Measurements from ENCODE around the gene NACC1. TPM values are rescaled to one million over a fixed set of nuclear protein-coding genes. Genes with fewer than 3 reads are reported as not detected.
A peak's percentile ranks its signal among the peaks of the same experiment; 100 is the strongest.

The NACC1 gene
- total and polyA plus RNA-seq, 2 of the 13 experiments (the other 11 are each of a cell fraction or from before 2014, with no cell fraction given) = 31.8 to 42.3 TPM

DNA sequence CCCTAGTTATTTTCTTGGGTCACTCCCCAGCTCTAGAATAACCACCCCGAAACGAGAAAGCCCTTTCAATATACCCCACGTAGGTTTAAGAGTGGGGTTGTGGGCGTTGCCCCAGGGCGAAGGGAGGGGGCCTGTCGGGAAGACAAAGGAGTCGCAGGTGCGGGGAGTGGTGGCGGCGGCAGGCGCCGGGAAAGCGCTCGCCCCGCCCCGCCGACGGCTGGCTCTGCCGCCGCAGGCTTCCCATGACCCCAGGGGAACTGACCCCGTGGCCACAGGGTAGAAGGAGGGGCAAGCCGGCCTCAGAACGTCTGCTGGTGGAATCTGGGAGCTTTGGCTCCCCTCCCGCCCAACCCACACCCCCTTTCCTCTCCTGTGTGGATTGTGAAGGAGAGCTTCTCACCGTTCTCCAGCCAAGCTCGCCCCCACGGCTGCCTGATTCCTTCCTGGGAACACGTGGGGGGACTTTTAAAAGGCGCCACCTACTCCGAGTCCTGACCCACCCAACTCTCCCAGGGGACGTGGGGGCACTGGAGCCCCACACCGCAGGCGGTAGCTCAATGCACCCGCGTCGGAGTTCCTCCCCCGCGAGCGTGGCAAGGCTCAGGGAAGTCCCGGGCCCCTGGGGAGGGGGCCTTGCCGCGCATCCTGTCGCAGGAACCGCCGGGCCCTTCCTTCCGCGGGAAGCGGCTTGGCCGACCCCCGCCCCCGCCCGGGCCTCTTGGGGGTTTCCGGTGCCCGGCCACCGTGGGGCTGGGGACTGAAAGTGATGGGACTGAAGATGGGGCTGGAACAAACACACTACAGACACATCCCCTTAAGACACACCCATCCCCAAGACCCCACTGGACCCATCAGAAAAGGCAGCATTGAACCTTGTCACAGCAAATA, 37.7 kb downstream of the NACC1 start (continued):
- TF ChIP-seq, protein P1, sequence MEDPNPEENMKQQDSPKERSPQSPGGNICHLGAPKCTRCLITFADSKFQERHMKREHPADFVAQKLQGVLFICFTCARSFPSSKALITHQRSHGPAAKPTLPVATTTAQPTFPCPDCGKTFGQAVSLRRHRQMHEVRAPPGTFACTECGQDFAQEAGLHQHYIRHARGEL (CRISPR knock-in tag; IDR thresholded peaks at IDR 0.05) = no peak
- TF ChIP-seq, protein P2, sequence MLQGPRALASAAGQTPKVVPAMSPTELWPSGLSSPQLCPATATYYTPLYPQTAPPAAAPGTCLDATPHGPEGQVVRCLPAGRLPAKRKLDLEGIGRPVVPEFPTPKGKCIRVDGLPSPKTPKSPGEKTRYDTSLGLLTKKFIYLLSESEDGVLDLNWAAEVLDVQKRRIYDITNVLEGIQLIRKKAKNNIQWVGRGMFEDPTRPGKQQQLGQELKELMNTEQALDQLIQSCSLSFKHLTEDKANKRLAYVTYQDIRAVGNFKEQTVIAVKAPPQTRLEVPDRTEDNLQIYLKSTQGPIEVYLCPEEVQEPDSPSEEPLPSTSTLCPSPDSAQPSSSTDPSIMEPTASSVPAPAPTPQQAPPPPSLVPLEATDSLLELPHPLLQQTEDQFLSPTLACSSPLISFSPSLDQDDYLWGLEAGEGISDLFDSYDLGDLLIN (CRISPR knock-in tag; IDR thresholded peaks at IDR 0.05; ENCODE audit: borderline replicate concordance) = no peak
- peak; percentile 37; the same call in 1 of the 2 replicates for TF ChIP-seq POGZ (CRISPR knock-in tag; IDR thresholded peaks at IDR 0.05)
- no peak for TF ChIP-seq ZIK1 (CRISPR knock-in tag; IDR thresholded peaks at IDR 0.05; ENCODE audit: borderline replicate concordance, low read depth)
- peak; percentile 86 for TF ChIP-seq GABPB1 (CRISPR knock-in tag; IDR thresholded peaks at IDR 0.05)
- TF ChIP-seq RAD51 (IDR thresholded peaks at IDR 0.05; ENCODE audit: borderline replicate concordance) = no peak
- TF ChIP-seq ZBTB40 (IDR thresholded peaks at IDR 0.05) = no peak
- no peak for TF ChIP-seq ZBTB40 (CRISPR knock-in tag; IDR thresholded peaks at IDR 0.05)
- TF ChIP-seq, protein P3, sequence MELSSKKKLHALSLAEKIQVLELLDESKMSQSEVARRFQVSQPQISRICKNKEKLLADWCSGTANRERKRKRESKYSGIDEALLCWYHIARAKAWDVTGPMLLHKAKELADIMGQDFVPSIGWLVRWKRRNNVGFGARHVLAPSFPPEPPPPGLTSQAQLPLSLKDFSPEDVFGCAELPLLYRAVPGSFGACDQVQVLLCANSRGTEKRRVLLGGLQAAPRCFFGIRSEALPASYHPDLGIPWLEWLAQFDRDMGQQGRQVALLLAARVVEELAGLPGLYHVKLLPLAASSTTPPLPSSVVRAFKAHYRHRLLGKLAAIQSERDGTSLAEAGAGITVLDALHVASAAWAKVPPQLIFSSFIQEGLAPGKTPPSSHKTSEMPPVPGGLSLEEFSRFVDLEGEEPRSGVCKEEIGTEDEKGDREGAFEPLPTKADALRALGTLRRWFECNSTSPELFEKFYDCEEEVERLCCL (CRISPR knock-in tag; IDR thresholded peaks at IDR 0.05; ENCODE audit: borderline replicate concordance) = no peak
- TF ChIP-seq SIN3B (IDR thresholded peaks at IDR 0.05; ENCODE audit: low read length) = no peak
- no peak for TF ChIP-seq ZNF549 (CRISPR knock-in tag; IDR thresholded peaks at IDR 0.05)
- TF ChIP-seq, protein P4, sequence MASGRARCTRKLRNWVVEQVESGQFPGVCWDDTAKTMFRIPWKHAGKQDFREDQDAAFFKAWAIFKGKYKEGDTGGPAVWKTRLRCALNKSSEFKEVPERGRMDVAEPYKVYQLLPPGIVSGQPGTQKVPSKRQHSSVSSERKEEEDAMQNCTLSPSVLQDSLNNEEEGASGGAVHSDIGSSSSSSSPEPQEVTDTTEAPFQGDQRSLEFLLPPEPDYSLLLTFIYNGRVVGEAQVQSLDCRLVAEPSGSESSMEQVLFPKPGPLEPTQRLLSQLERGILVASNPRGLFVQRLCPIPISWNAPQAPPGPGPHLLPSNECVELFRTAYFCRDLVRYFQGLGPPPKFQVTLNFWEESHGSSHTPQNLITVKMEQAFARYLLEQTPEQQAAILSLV (CRISPR knock-in tag; IDR thresholded peaks at IDR 0.05; ENCODE audit: borderline replicate concordance) = no peak
- TF ChIP-seq MAFF (IDR thresholded peaks at IDR 0.05; ENCODE audit: low read depth, low read length) = no peak
- TF ChIP-seq, protein P5, sequence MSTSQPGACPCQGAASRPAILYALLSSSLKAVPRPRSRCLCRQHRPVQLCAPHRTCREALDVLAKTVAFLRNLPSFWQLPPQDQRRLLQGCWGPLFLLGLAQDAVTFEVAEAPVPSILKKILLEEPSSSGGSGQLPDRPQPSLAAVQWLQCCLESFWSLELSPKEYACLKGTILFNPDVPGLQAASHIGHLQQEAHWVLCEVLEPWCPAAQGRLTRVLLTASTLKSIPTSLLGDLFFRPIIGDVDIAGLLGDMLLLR (CRISPR knock-in tag; IDR thresholded peaks at IDR 0.05) = no peak
- TF ChIP-seq ZNF761 (CRISPR knock-in tag; conservative IDR thresholded peaks at IDR 0.05) = no peak

Data from HepG2 (cell line).